Loucy (cell line): ENCODE data around the gene TGFBI.

Experiments
- H2AFZ ChIP-seq: fragments of 200-600 bp; sonication (generic); 2 replicates; pipeline ENCODE4 v1.6.0; 2016; ENCODE audit warnings: antibody characterized with exemption, mild to moderate bottlenecking, low read length, moderate library complexity
- H3F3A ChIP-seq: fragments of 200-600 bp; 2 replicates; pipeline ENCODE4 v1.6.0; 2016; ENCODE audit warnings: antibody characterized with exemption, low read depth, mild to moderate bottlenecking
- H3K27me3 ChIP-seq: fragments of 200-600 bp; sonication (generic); 2 replicates; pipeline ENCODE4 v1.6.1; 2014; ENCODE audit warnings: low read length, mild to moderate bottlenecking; ENCODE audit not compliant: insufficient read depth, poor library complexity, severe bottlenecking
- H3K36me3 ChIP-seq: fragments of 200-600 bp; sonication (generic); 2 replicates; pipeline ENCODE4 v1.6.1; 2016; ENCODE audit warnings: low read length; ENCODE audit not compliant: insufficient read depth
- H3K4me1 ChIP-seq: fragments of 200-600 bp; sonication (generic); 2 replicates; pipeline ENCODE4 v1.5.1; 2014; ENCODE audit warnings: low read length, mild to moderate bottlenecking; ENCODE audit not compliant: insufficient read depth, poor library complexity, severe bottlenecking
- H3K4me2 ChIP-seq: fragments of 200-600 bp; sonication (generic); 2 replicates; pipeline ENCODE4 v1.6.0; 2014; ENCODE audit warnings: antibody characterized with exemption, low read length, low read depth, mild to moderate bottlenecking; ENCODE audit not compliant: poor library complexity, severe bottlenecking
- H3K4me3 ChIP-seq: fragments of 200-600 bp; sonication (generic); 2 replicates; pipeline ENCODE4 v1.5.1; 2014; ENCODE audit warnings: low read length, mild to moderate bottlenecking, mixed read lengths; ENCODE audit not compliant: poor library complexity, severe bottlenecking
- H3K79me2 ChIP-seq: fragments of 200-600 bp; sonication (generic); 2 replicates; pipeline ENCODE4 v1.6.1; 2014; ENCODE audit warnings: low read length; ENCODE audit not compliant: insufficient read depth
- H3K9ac ChIP-seq: fragments of 200-600 bp; sonication (generic); 2 replicates; pipeline ENCODE4 v1.6.0; 2014; ENCODE audit warnings: mild to moderate bottlenecking, low read depth, low read length, moderate library complexity; ENCODE audit not compliant: poor library complexity, severe bottlenecking
- H3K9me2 ChIP-seq: fragments of 200-600 bp; sonication (generic); replicated peaks from 2 replicates; pipeline ENCODE4 v1.6.1; 2016; ENCODE audit warnings: low read depth, low read length, mixed read lengths
- H3K9me3 ChIP-seq: fragments of 200-600 bp; sonication (generic); 2 replicates; pipeline ENCODE4 v1.6.1; 2014; ENCODE audit warnings: mild to moderate bottlenecking, antibody characterized with exemption, low read length, low read depth; ENCODE audit not compliant: insufficient read depth
- H4K20me1 ChIP-seq: fragments of 200-600 bp; sonication (generic); 2 replicates; pipeline ENCODE4 v1.6.0; 2014; ENCODE audit warnings: antibody characterized with exemption, low read length, mild to moderate bottlenecking; ENCODE audit not compliant: insufficient read depth, poor library complexity, severe bottlenecking
- EZH2phosphoT487 ChIP-seq: fragments of 200-600 bp; IDR thresholded peaks from 2 replicates; pipeline ENCODE4 v1.6.1; 2018; ENCODE audit warnings: antibody characterized with exemption, mild to moderate bottlenecking, moderate library complexity, borderline replicate concordance
- TF ChIP-seq, protein P1 (sequence below): fragments of 200-600 bp; sonication (generic); conservative IDR thresholded peaks from 2 replicates; pipeline ENCODE4 v1.5.1; 2014; ENCODE audit warnings: mild to moderate bottlenecking, antibody characterized with exemption, low read length

TGFBI gene

GRCh38 chr5:136056771-136057335 is 28.1 kb downstream of the TGFBI start:
- Histone ChIP-seq H3K9me3 (no peaks in the 10 kb centered on the region), H3K27me3 (no peaks in the 10 kb centered on the region), H3F3A (no peaks in the 10 kb centered on the region), H4K20me1 (no peaks in the 10 kb centered on the region), H3K9ac (no peak overlapping the region), H2AFZ (no peak overlapping the region), H3K9me2 (no peaks in the 10 kb centered on the region), H3K4me2 (no peak overlapping the region), H3K4me1 (no peaks in the 10 kb centered on the region), H3K36me3 (no peaks in the 10 kb centered on the region), H3K4me3 (no peak overlapping the region), H3K79me2 (no peaks in the 10 kb centered on the region)
- TF ChIP-seq, protein P1, sequence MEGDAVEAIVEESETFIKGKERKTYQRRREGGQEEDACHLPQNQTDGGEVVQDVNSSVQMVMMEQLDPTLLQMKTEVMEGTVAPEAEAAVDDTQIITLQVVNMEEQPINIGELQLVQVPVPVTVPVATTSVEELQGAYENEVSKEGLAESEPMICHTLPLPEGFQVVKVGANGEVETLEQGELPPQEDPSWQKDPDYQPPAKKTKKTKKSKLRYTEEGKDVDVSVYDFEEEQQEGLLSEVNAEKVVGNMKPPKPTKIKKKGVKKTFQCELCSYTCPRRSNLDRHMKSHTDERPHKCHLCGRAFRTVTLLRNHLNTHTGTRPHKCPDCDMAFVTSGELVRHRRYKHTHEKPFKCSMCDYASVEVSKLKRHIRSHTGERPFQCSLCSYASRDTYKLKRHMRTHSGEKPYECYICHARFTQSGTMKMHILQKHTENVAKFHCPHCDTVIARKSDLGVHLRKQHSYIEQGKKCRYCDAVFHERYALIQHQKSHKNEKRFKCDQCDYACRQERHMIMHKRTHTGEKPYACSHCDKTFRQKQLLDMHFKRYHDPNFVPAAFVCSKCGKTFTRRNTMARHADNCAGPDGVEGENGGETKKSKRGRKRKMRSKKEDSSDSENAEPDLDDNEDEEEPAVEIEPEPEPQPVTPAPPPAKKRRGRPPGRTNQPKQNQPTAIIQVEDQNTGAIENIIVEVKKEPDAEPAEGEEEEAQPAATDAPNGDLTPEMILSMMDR, result no peak
- TF ChIP-seq EZH2phosphoT487, result no peak

DNA sequence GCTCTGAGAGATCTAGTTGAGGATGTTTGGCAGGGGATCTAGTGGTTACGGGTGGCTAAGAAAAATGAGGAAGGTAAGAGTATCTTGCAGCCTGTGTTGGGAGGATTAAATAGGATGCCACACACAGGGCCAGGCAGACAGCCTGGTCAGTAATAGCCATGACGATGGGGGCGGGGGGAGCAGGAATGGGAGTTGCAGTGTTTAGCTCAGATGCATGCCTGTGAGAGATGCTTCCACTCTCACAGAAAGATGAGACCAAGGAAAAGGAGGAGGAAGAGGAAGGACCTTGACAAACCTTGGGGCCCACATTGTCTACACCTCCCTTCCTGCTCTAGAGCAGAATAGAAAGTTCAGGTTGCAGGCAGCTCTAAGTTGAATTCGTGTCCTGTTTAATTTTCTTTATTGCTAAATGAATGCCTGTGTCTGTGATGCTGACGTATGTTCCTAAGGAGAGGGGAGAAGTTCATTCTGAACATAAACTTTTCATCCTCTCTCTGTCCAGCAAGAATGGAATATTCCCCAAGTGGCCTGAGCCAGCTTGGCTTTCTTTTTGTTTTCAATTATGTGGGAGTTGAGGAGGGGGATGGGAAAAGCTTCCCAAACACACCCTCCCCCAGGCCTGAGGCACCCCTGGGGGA is 28.7 kb downstream of the TGFBI start:
- Histone ChIP-seq H3K4me2 (no peak overlapping the region), H3K9ac (no peak overlapping the region), H3K4me1 (no peaks in the 10 kb centered on the region)

GRCh38 chr5:136058039-136058971 is 29.5 kb downstream of the TGFBI start:
- Histone ChIP-seq H3K9ac (no peak overlapping the region), H3F3A (no peaks in the 10 kb centered on the region), H3K4me3 (no peak overlapping the region), H3K4me2 (no peak overlapping the region), H3K79me2 (no peaks in the 10 kb centered on the region), H3K4me1 (no peaks in the 10 kb centered on the region), H3K9me3 (no peaks in the 10 kb centered on the region), H4K20me1 (no peaks in the 10 kb centered on the region), H3K36me3 (no peaks in the 10 kb centered on the region), H3K9me2 (no peaks in the 10 kb centered on the region), H2AFZ (no peak overlapping the region), H3K27me3 (no peaks in the 10 kb centered on the region)
- TF ChIP-seq, protein P1, result peak; percentile 55
- no peak for TF ChIP-seq EZH2phosphoT487

More for the DNA sequence above, 28.7 kb downstream of the TGFBI start:
- TF ChIP-seq, protein P1, result no peak
- no peak for TF ChIP-seq EZH2phosphoT487
- H3K9me2 ChIP-seq, result no peaks in the 10 kb centered on the region
- no peaks in the 10 kb centered on the region for H3K36me3 ChIP-seq
- H4K20me1 ChIP-seq, result no peaks in the 10 kb centered on the region
- no peak overlapping the region for H2AFZ ChIP-seq
- no peaks in the 10 kb centered on the region for H3K27me3 ChIP-seq
- H3K4me3 ChIP-seq, result no peak overlapping the region
- no peaks in the 10 kb centered on the region for H3K9me3 ChIP-seq
- no peaks in the 10 kb centered on the region for H3F3A ChIP-seq
- no peaks in the 10 kb centered on the region for H3K79me2 ChIP-seq
